SK-N-SH treated with all-trans-retinoic acid at 6 μM for 48 hours (cell line): Measurements from ENCODE around the gene IFIT2.

Experiments used
- ATAC-seq: fragments of 200-7000 bp; cut with Tn5 transposase; 3 replicates; pipeline ENCODE4 v1.9.1; 2020; ENCODE audit warnings: mild to moderate bottlenecking, moderate library complexity
- ARNTL ChIP-seq: fragments of 450-650 bp; formaldehyde crosslinking; IDR thresholded peaks from 2 replicates; pipeline ENCODE4 v1.5.0; 2020; ENCODE audit warnings: low read depth, mild to moderate bottlenecking, moderate library complexity, borderline replicate concordance
- BACH2 ChIP-seq: fragments of 250-450 bp; sonication (Bioruptor Pico); IDR thresholded peaks from 2 replicates; pipeline ENCODE4 v1.9.0; 2021; ENCODE audit warnings: mild to moderate bottlenecking, borderline replicate concordance
- CSDC2 ChIP-seq: fragments of 250-450 bp; sonication (Bioruptor Pico); IDR thresholded peaks from 2 replicates; pipeline ENCODE4 v1.5.0; 2020; ENCODE audit warnings: mild to moderate bottlenecking, moderate library complexity
- CSRNP3 ChIP-seq: fragments of 250-450 bp; sonication (Bioruptor Pico); IDR thresholded peaks from 2 replicates; pipeline ENCODE4 v1.5.1; 2021; ENCODE audit warnings: mild to moderate bottlenecking, moderate library complexity
- ESRRG ChIP-seq: fragments of 250-450 bp; sonication (Bioruptor Pico); IDR thresholded peaks from 2 replicates; pipeline ENCODE4 v1.6.1; 2021; ENCODE audit warnings: mild to moderate bottlenecking
- GLIS3 ChIP-seq: fragments of 250-450 bp; sonication (Bioruptor Pico); IDR thresholded peaks from 2 replicates; pipeline ENCODE4 v1.5.0; 2020; ENCODE audit warnings: mild to moderate bottlenecking, moderate library complexity
- ISL1 ChIP-seq: fragments of 250-450 bp; sonication (Bioruptor Pico); IDR thresholded peaks from 2 replicates; pipeline ENCODE4 v2.1.2; 2022; ENCODE audit warnings: mild to moderate bottlenecking, moderate library complexity
- OSR1 ChIP-seq: fragments of 250-450 bp; sonication (Bioruptor Pico); IDR thresholded peaks from 2 replicates; pipeline ENCODE4 v1.8.0; 2022; ENCODE audit warnings: moderate library complexity, mild to moderate bottlenecking, inconsistent platforms
- PATZ1 ChIP-seq: fragments of 250-450 bp; sonication (Bioruptor Pico); IDR thresholded peaks from 2 replicates; pipeline ENCODE4 v1.8.0; 2020; ENCODE audit warnings: mild to moderate bottlenecking, moderate library complexity, borderline replicate concordance
- POU6F1 ChIP-seq: fragments of 250-450 bp; sonication (Bioruptor Pico); IDR thresholded peaks from 2 replicates; pipeline ENCODE4 v1.8.0; 2021; ENCODE audit warnings: low read depth, mild to moderate bottlenecking, moderate library complexity, borderline replicate concordance
- PPARA ChIP-seq: fragments of 250-450 bp; sonication (Bioruptor Pico); IDR thresholded peaks from 2 replicates; pipeline ENCODE4 v1.5.0; 2020; ENCODE audit warnings: mild to moderate bottlenecking, borderline replicate concordance
- RARB ChIP-seq: fragments of 250-450 bp; sonication (Bioruptor Pico); IDR thresholded peaks from 2 replicates; pipeline ENCODE4 v1.8.0; 2021; ENCODE audit warnings: mild to moderate bottlenecking, moderate library complexity
- SNAI2 ChIP-seq: fragments of 250-450 bp; sonication (Bioruptor Pico); IDR thresholded peaks from 2 replicates; pipeline ENCODE4 v1.5.0; 2020; ENCODE audit warnings: mild to moderate bottlenecking, moderate library complexity
- TOX ChIP-seq: fragments of 250-450 bp; sonication (Bioruptor Pico); IDR thresholded peaks from 2 replicates; pipeline ENCODE4 v1.8.0; 2021; ENCODE audit warnings: mild to moderate bottlenecking, moderate library complexity, borderline replicate concordance
- TSHZ2 ChIP-seq: fragments of 250-450 bp; sonication (Bioruptor Pico); IDR thresholded peaks from 2 replicates; pipeline ENCODE4 v1.5.0; 2020; ENCODE audit warnings: mild to moderate bottlenecking, moderate library complexity
- ZC3H10 ChIP-seq: fragments of 250-450 bp; sonication (Bioruptor Pico); IDR thresholded peaks from 2 replicates; pipeline ENCODE4 v1.5.1; 2021; ENCODE audit warnings: mild to moderate bottlenecking, moderate library complexity
- ZFP3 ChIP-seq: fragments of 250-450 bp; sonication (Bioruptor Pico); IDR thresholded peaks from 2 replicates; pipeline ENCODE4 v1.5.0; 2020; ENCODE audit warnings: mild to moderate bottlenecking, moderate library complexity
- ZNF565 ChIP-seq: fragments of 450-650 bp; formaldehyde crosslinking; conservative IDR thresholded peaks from 2 replicates; pipeline ENCODE4 v1.5.0; 2020; ENCODE audit warnings: low read depth, mild to moderate bottlenecking, moderate library complexity
- ZNF70 ChIP-seq: fragments of 450-650 bp; formaldehyde crosslinking; IDR thresholded peaks from 2 replicates; pipeline ENCODE4 v1.5.0; 2020; ENCODE audit warnings: mild to moderate bottlenecking, moderate library complexity
- ZNF8 ChIP-seq: fragments of 450-650 bp; formaldehyde crosslinking; IDR thresholded peaks from 2 replicates; pipeline ENCODE4 v1.5.0; 2020; ENCODE audit warnings: mild to moderate bottlenecking, moderate library complexity

The IFIT2 gene

GRCh38 chr10:89304446-89304845, 2.6 kb downstream of the IFIT2 start:
- no peak for ATAC-seq
- no peak for TF ChIP-seq PPARA (CRISPR knock-in tag)
- TF ChIP-seq TOX (CRISPR knock-in tag) = no peak
- TF ChIP-seq ZNF70 (CRISPR knock-in tag) = no peak
- TF ChIP-seq ZNF8 = no peak

GRCh38 chr10:89304925-89305324, 3.1 kb downstream of the IFIT2 start:
- TF ChIP-seq RARB (CRISPR knock-in tag) (no peak), ZNF70 (CRISPR knock-in tag) (no peak), PPARA (CRISPR knock-in tag) (no peak), CSDC2 (CRISPR knock-in tag) (no peak), ZNF8 (no peak), OSR1 (CRISPR knock-in tag) (no peak), CSRNP3 (CRISPR knock-in tag) (no peak), TSHZ2 (CRISPR knock-in tag) (no peak), ZC3H10 (CRISPR knock-in tag) (no peak), POU6F1 (no peak), SNAI2 (CRISPR knock-in tag) (no peak), PATZ1 (CRISPR knock-in tag) (no peak)
- ATAC-seq = no peak

- no peak for ATAC-seq
- TF ChIP-seq ISL1 (CRISPR knock-in tag) (no peak), PATZ1 (CRISPR knock-in tag) (no peak), TSHZ2 (CRISPR knock-in tag) (no peak), SNAI2 (CRISPR knock-in tag) (no peak), OSR1 (CRISPR knock-in tag) (no peak), ZFP3 (CRISPR knock-in tag) (no peak), TOX (CRISPR knock-in tag) (no peak), ARNTL (CRISPR knock-in tag) (no peak), ZNF565 (CRISPR knock-in tag) (no peak), CSDC2 (CRISPR knock-in tag) (no peak), ESRRG (no peak), GLIS3 (CRISPR knock-in tag) (no peak), POU6F1 (no peak), CSRNP3 (CRISPR knock-in tag) (no peak), PPARA (CRISPR knock-in tag) (no peak), ZNF70 (CRISPR knock-in tag) (no peak), BACH2 (CRISPR knock-in tag) (no peak)
Measured at GRCh38 chr10:89305766-89306433, 4.1 kb downstream of the IFIT2 start.
